GM19239 (cell line): ENCODE data around the gene TCTN1.
A peak's percentile ranks its signal among the peaks of the same experiment; 100 is the strongest.

Source experiments
- DNase-seq: peaks from one replicate; pipeline ENCODE4 v3.0.0; 2011; ENCODE audit warnings: low spot score; ENCODE audit not compliant: insufficient read length
- FAIRE-seq: peaks from 2 replicates; lab custom pipeline; 2011; peaks lifted over from hg19 to GRCh38; lab: Jason Lieb, UNC

The TCTN1 gene

GRCh38 chr12:110698171-110698902 is 84.4 kb downstream of the TCTN1 start:
- FAIRE-seq (peak; percentile 97), DNase-seq (peak; percentile 67)
